Measurements from ENCODE around the gene PIH1D2.
"Not testable (repeated sequence)": the region's sequence is repeated elsewhere in the genome, so short reads cannot be mapped to it uniquely, and the experiment has no call there.

Gene PIH1D2

DNA sequence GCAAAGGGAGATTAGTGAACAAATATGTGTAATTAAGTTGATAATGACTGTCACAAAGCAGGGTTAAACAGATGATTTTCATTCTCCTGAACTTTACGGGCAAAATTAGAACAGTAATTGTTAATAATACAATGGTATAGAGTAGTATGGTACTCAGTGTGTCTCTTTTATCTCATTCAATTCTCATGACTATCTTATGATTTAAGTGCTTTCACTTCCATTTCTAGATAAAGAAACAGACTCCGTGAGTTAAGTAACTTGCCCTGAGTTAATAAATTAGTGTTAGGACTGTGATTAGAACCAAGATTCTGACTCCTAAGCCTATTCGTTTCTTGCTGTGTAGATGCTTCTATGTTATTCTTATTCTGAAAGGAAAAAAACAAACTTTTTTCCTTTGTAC, 22.0 kb downstream of the PIH1D2 start:
- DNase-seq: no peak

GRCh38 chr11:112050721-112051120, 23.1 kb downstream of the PIH1D2 start:
- no peak for DNase-seq

GRCh38 chr11:112049777-112050176, 24.0 kb downstream of the PIH1D2 start:
- no peak for DNase-seq

GRCh38 chr11:112048256-112048655, 25.6 kb downstream of the PIH1D2 start:
- DNase-seq: not testable (repeated sequence)

- not testable (repeated sequence) for DNase-seq
These were observed 27.2 kb downstream of the PIH1D2 start for GRCh38 chr11:112046647-112047046.

DNA sequence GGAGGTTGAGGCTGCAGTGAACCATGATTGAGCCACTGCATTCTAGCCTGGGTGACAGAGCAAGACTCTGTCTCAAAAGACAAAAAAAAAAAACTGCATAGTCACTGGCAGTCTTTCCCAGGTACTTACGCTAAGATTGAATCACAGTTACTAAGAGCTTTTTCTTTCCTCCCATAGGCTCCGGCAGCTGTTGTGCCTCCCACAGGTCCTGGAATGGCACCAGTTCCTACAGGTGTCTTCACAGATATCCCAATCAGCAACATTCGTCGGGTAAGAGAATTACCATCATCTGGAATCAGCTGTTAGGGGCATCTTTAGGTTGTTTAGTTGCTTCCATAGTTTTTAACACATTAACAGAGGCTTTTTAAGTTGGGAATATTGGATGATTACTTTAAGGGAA, 28.9 kb downstream of the PIH1D2 start:
- DNase-seq: no peak

GRCh38 chr11:112042961-112043304, 30.9 kb downstream of the PIH1D2 start:
- DNase-seq: no peak

GRCh38 chr11:112042161-112042960, 31.5 kb downstream of the PIH1D2 start:
- no peak for DNase-seq

GRCh38 chr11:112037527-112037926, 36.3 kb downstream of the PIH1D2 start:
- DNase-seq: no peak

GRCh38 chr11:112033902-112034301, 39.9 kb downstream of the PIH1D2 start:
- no peak for DNase-seq

GRCh38 chr11:112029460-112029859, 44.4 kb downstream of the PIH1D2 start:
- DNase-seq: no peak

- not testable (repeated sequence) for DNase-seq
These were observed 46.9 kb downstream of the PIH1D2 start for GRCh38 chr11:112026784-112027410.

DNA sequence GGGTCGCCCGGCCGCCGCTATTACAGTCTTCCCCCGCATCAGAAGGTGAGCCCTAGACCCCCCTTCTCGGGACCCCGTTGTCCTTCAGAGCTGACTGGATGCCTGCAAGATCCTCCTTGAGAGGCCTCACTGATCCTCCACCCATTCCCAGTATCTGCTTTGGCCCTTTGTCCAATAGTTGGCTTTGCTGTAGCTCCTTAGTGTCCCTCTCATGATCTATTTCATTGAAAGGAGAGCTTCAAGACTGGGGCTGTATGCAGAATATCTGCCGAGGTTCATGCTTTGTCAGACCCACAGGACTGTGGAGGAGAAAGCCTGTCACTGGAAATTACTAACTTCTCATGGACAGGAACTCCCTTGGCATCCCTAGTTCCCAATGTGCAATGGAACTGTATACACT, 48.1 kb downstream of the PIH1D2 start:
- no peak for DNase-seq

DNA sequence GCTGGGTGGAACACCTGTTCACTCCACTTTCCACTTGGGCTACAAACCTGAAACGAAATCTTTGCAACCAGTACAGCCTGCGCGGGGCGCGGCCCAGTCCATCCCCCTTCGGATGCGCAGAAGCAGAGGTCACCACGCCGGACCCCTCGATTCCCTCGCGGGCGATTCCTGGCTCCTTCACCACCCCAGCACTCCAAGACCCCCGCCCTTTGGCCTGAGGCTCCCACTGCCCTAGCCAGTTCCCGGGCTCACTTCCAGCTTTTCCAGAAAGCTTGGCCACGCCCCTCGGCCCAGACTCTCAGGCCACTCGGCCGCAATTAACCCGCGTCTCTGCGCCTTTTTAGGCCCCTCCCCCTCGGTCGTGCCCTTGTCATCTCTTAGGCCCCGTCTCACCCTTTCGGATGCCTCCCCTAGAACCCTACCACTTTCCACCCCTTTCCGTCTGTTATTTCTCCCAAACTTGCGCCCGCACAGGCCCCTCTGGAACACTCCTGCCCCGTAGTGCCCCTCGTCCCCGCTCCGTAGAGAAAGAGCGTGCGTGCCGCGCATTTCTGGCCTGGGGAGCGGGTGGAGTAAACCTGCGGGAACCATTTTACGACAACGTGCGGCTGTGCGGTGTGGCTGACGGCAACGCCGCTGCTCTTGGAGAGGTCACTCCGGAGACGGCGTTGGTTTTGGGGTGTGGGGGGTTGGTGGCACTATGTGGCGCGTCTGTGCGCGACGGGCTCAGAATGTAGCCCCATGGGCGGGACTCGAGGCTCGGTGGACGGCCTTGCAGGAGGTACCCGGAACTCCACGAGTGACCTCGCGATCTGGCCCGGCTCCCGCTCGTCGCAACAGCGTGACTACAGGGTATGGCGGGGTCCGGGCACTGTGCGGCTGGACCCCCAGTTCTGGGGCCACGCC, 48.8 kb downstream of the PIH1D2 start, which contains the start of gene DLAT:
Gene DLAT, plus strand, starts transcription at position 636 of the 906 bp plus-strand sequence. Its CDS starts 65 bp downstream, at position 701.
- peak; percentile 93 to 94 for DNase-seq

DNA sequence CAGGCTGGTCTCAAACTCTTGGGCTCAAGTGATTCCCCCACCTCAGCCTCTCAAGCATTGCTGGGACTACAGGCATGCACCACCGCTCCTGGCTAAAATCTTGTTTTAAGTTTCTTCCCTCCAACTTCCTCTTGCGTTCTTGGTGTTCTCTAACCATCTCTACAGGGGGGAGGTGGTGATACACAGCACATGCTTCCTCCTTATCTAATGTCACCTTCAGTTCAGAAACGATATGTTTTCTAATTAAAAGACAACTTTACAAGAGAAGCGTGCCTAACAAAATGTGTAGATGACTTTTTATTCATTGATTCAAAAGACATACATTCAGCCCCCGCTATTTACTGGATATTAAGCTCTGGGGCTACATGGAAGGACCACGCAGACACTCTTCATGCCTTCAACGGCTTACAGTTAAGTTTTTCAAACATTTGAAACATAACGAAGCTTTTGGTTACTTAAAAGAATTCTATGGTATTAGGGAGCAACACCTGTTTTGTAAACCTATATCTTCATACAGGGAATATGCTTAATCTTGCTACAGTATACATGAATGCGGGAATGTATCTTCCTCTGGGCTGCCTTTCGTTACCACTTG, 49.5 kb downstream of the PIH1D2 start:
- no peak for DNase-seq

DNA sequence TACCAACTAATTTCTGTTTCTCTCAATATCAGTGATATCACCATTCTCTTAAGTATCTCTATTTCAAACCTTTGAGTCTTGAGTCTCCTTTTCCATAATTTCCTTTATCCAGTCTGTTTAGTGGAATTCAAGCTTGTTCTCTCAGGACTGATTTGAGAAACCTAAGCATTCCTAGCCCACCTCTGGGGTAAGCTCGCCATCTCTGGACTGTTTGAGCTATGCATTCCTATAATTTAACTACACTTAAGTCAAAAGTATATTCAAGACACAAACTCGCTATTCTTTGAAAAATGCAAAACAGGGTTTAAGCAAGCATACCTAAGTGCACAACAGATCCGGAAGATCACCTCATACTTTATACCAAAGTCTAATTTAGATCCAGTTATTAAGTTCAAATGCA, 50.7 kb downstream of the PIH1D2 start:
- peak in 1 of 2 experiments; percentile 0 for DNase-seq

DNA sequence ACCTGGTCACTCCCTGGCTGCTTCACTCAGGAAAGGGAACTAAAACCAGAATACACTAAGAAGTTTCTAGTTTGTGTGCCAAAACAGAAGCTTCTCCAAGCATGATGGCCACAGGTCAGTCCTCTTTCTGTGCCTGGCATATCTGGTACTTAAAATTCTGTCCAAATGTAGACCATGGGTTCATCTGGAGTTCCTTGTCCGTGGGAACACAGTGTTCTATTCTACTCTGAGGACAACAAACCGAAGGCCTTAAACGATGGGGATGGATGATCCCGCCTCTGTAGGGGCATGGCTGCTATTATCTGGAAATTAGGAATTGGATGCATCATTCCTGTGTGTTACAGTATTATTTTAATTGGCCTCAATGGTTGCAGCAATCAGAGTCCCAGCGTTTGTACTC, 54.8 kb downstream of the PIH1D2 start:
- no peak for DNase-seq
